RWPE1 (cell line): ENCODE data around the gene MUC2.

Source experiments
- CTCF ChIA-PET: fragments of 350-600 bp; sonication (Branson Sonifier 250); formaldehyde crosslinking; extraction: SDS; loops from one replicate; lab custom pipeline; 2021; lab: Yijun Ruan, JAX
- POLR2A ChIA-PET: fragments of 400-600 bp; formaldehyde crosslinking; extraction: SDS; loops from one replicate; lab custom pipeline; 2020; ENCODE audit warnings: antibody characterized with exemption; ENCODE audit not compliant: low non-redundant PET; lab: Yijun Ruan, JAX
- DNase-seq: peaks from one replicate; pipeline ENCODE4 v3.0.0; 2012; ENCODE audit warnings: low spot score
- H3K27ac ChIP-seq: fragments of 450-650 bp; 2 replicates; pipeline ENCODE4 v1.5.1; 2017
- CTCF ChIP-seq: fragments of 450-650 bp; conservative IDR thresholded peaks from 2 replicates; pipeline ENCODE4 v1.5.1; 2017; ENCODE audit warnings: low read depth, mild to moderate bottlenecking

The MUC2 gene

GRCh38 chr11:1102996-1103395, 28.3 kb downstream of the MUC2 start:
- no peak for TF ChIP-seq CTCF
- POLR2A ChIA-PET = no interaction called here
- CTCF ChIA-PET = interaction anchor here (0.6 kb wide), 1 partner anchor 102 kb away, joined by 3 read pairs; no protein-coding TSS in a partner anchor
- H3K27ac ChIP-seq = no peak overlapping the region
- no peak for DNase-seq

GRCh38 chr11:1103401-1104360, 29.0 kb downstream of the MUC2 start:
- DNase-seq = no peak
- ChIA-PET POLR2A (no interaction called here), CTCF (interaction anchor here (0.5 to 0.6 kb wide), 2 partner anchors 101 to 411 kb away, joined by 3 read pairs; no protein-coding TSS in a partner anchor)
- no peak overlapping the region for H3K27ac ChIP-seq
- TF ChIP-seq CTCF = no peak

- ChIA-PET CTCF (no interaction called here), POLR2A (no interaction called here)
- no peak overlapping the region for H3K27ac ChIP-seq
- DNase-seq = no peak
- TF ChIP-seq CTCF = no peak
Measured at GRCh38 chr11:1104411-1105182, 29.9 kb downstream of the MUC2 start.

- ChIA-PET CTCF (no interaction called here), POLR2A (no interaction called here)
- no peak for TF ChIP-seq CTCF
- H3K27ac ChIP-seq = no peak overlapping the region
- no peak for DNase-seq
Measured at GRCh38 chr11:1105183-1105565, 30.5 kb downstream of the MUC2 start.

GRCh38 chr11:1106387-1106786, 31.7 kb downstream of the MUC2 start:
- ChIA-PET POLR2A (no interaction called here), CTCF (no interaction called here)
- no peak for DNase-seq
- TF ChIP-seq CTCF = no peak
- H3K27ac ChIP-seq = no peak overlapping the region

- TF ChIP-seq CTCF = no peak
- no peak for DNase-seq
- ChIA-PET CTCF (no interaction called here), POLR2A (no interaction called here)
- no peak overlapping the region for H3K27ac ChIP-seq
Measured at GRCh38 chr11:1107316-1108245, 32.9 kb downstream of the MUC2 start.
